GM10266 (cell line): ENCODE data around the gene ARHGAP20.
A peak's percentile ranks its signal among the peaks of the same experiment; 100 is the strongest.

ENCODE experiments used
- DNase-seq: peaks from one replicate; pipeline ENCODE4 v3.0.0; 2012; ENCODE audit errors: extremely low spot score
- CTCF ChIP-seq: IDR thresholded peaks from 2 replicates; pipeline ENCODE4 v1.5.1; 2012; ENCODE audit warnings: mild to moderate bottlenecking, low read depth; ENCODE audit not compliant: control insufficient read depth, insufficient read depth; ENCODE audit errors: missing control alignments

ARHGAP20 gene

GRCh38 chr11:110564676-110565356 is 147.4 kb downstream of the ARHGAP20 start:
- no peak for TF ChIP-seq CTCF
- DNase-seq: no peak

GRCh38 chr11:110544779-110545178 is 167.5 kb downstream of the ARHGAP20 start:
- no peak for TF ChIP-seq CTCF
- no peak for DNase-seq

GRCh38 chr11:110538154-110538553 is 174.1 kb downstream of the ARHGAP20 start:
- no peak for DNase-seq
- no peak for TF ChIP-seq CTCF

GRCh38 chr11:110530900-110531741 is 181.1 kb downstream of the ARHGAP20 start:
- DNase-seq: no peak
- TF ChIP-seq CTCF: no peak

- peak; percentile 23 for TF ChIP-seq CTCF
- DNase-seq: no peak
These were observed 183.2 kb downstream of the ARHGAP20 start for GRCh38 chr11:110529043-110529442.

GRCh38 chr11:110527146-110527545 is 185.1 kb downstream of the ARHGAP20 start:
- no peak for TF ChIP-seq CTCF
- DNase-seq: no peak
